Measurements from ENCODE around the gene CCDC182. TPM values are rescaled to one million over a fixed set of nuclear protein-coding genes. Genes with fewer than 3 reads are reported as not detected.

The CCDC182 gene
- total RNA-seq, 1 donor from 2014 or later = not detected

DNA sequence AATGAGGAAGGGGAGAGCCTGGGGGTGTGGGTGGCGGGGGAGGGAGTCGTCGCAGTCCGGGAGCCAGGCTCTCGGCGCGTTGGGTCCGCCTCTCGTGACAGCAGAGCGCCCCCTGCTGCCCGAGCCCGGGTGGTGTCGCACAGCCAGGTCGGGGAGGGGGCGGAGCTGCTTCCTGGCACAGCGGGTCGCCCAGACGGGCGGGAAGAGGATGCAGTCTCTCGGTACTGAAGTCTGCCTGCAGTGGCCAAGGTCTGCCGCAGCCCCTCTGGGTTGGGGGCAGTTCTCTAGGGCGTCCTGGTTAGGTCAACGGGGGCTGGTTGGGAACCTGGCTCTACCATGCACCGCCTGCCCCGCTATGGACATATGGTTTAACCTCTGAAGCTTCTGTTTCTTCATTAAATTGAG lies 38.2 kb upstream of the CCDC182 start:
- peak overlapping the region; percentile 3 for H3K4me3 Mint-ChIP-seq
- H3K27me3 Mint-ChIP-seq (ENCODE audit: low read depth) = peaks cover 18% of the 10 kb centered on the region
- no peaks in the 10 kb centered on the region for H3K4me1 Mint-ChIP-seq
- TF ChIP-seq, protein P1, sequence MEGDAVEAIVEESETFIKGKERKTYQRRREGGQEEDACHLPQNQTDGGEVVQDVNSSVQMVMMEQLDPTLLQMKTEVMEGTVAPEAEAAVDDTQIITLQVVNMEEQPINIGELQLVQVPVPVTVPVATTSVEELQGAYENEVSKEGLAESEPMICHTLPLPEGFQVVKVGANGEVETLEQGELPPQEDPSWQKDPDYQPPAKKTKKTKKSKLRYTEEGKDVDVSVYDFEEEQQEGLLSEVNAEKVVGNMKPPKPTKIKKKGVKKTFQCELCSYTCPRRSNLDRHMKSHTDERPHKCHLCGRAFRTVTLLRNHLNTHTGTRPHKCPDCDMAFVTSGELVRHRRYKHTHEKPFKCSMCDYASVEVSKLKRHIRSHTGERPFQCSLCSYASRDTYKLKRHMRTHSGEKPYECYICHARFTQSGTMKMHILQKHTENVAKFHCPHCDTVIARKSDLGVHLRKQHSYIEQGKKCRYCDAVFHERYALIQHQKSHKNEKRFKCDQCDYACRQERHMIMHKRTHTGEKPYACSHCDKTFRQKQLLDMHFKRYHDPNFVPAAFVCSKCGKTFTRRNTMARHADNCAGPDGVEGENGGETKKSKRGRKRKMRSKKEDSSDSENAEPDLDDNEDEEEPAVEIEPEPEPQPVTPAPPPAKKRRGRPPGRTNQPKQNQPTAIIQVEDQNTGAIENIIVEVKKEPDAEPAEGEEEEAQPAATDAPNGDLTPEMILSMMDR (IDR thresholded peaks at IDR 0.05; ENCODE audit: unreplicated experiment) = peak; percentile 89
- DNase-seq (ENCODE audit: low spot score in 2 of 2, unreplicated experiment in 2 of 2) = peak; percentile 84 to 92
- no peaks in the 10 kb centered on the region for H3K9me3 Mint-ChIP-seq
- H3K27ac Mint-ChIP-seq = no peak overlapping the region
- H3K36me3 Mint-ChIP-seq = no peaks in the 10 kb centered on the region

DNA sequence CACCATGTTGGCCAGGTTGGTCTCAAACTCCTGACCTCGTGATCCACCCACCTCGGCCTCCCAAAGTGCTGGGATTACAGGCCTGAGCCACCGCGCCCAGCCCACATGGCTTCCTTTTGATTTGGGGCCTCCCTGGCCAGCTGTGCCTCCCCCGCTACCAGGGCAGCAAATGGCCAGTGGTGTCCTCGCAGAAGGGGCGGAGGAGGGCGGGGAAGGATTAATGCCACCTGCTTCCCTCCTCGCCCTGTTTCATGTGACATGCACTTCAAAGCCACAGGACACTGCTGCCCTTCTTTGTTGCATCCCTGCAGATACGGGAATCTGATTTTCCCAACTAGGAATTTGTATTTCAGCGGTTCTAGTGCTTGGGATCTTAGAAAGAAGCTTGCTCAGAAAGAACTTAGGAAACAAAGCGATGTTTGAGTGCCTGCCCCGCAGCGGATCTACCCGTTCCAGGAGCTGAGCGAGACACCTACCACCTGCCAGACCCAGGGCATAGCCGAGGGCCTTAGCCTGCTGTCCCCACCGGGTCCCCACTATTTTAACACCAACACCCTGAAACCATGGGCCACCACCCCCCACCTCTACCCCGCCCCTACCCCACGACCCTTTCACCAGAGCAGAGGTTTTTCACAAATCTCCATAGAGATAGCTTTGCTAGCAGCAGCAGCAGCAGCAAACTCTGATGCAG lies 37.7 kb upstream of the CCDC182 start:
- TF ChIP-seq, protein P1 (IDR thresholded peaks at IDR 0.05; ENCODE audit: unreplicated experiment) = no peak
- Mint-ChIP-seq H3K27ac (no peak overlapping the region), H3K36me3 (no peaks in the 10 kb centered on the region), H3K4me3 (no peak overlapping the region), H3K4me1 (no peaks in the 10 kb centered on the region), H3K27me3 (ENCODE audit: low read depth) (peaks cover 13% of the 10 kb centered on the region), H3K9me3 (no peaks in the 10 kb centered on the region)
- no peak for DNase-seq (ENCODE audit: low spot score in 2 of 2, unreplicated experiment in 2 of 2)

DNA sequence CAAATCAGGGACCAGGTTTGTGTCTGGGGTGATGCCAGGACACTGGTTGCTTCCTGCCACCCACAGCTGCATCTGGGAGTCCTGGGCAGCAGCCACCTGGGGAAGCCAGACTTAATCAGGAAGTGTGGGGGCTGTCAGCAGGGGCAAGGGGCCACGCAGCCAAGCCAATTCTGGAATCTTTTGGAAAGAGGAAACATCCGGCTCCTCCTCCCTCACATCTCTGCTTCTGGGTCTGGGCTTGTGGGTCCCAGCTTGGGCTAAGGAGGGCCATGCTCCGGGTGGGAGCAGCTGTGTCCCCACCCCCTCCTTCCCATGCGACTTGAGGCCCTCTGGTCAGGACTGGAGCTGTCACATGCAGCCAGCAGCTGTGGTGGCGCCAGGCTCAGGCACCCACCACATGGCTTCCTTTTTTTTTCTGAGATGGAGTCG lies 37.0 kb upstream of the CCDC182 start:
- Mint-ChIP-seq H3K4me3 (no peak overlapping the region), H3K27ac (no peak overlapping the region), H3K4me1 (no peaks in the 10 kb centered on the region), H3K9me3 (no peaks in the 10 kb centered on the region), H3K27me3 (ENCODE audit: low read depth) (peaks cover 6% of the 10 kb centered on the region), H3K36me3 (no peaks in the 10 kb centered on the region)
- TF ChIP-seq, protein P1 (IDR thresholded peaks at IDR 0.05; ENCODE audit: unreplicated experiment) = no peak
- no peak for DNase-seq (ENCODE audit: low spot score in 2 of 2, unreplicated experiment in 2 of 2)

DNA sequence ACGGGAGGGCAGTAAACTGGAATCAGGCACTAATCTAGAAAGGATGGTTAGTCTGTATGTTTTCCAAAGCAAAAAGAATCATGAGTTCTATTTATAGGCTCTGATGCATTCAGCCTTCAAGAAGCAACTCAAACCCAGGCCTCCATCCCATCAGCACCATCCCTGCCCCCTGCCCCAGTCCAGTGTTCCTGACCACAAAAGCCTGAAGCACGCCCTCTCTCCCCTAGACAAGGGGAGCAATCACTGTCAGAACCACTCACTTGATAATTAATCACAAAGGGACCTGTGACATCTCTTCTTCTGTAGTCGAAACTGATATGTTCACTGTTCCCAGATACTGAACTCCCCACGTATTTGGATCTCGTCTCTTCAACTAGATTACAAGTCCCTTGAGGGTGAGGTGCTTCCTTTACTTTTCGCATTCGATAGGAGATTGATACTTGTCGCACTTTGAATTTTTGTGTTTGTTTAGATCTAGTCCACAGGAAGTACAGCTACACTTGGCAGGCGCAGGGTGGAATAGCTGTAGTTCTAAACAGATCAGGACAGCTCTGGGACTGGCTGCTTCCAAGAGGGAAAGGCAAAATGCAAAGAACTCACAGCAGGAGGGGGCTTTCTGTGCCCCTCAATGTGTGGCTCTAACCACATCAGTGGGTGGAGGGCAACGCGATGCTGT lies 36.4 kb upstream of the CCDC182 start:
- TF ChIP-seq, protein P1 (IDR thresholded peaks at IDR 0.05; ENCODE audit: unreplicated experiment) = no peak
- H3K4me3 Mint-ChIP-seq = no peak overlapping the region
- no peak for DNase-seq (ENCODE audit: low spot score in 2 of 2, unreplicated experiment in 2 of 2)
- no peaks in the 10 kb centered on the region for H3K4me1 Mint-ChIP-seq
- H3K9me3 Mint-ChIP-seq = no peaks in the 10 kb centered on the region
- H3K27ac Mint-ChIP-seq = no peak overlapping the region
- H3K36me3 Mint-ChIP-seq = no peaks in the 10 kb centered on the region
- peaks cover under 1% of the 10 kb centered on the region for H3K27me3 Mint-ChIP-seq (ENCODE audit: low read depth)

DNA sequence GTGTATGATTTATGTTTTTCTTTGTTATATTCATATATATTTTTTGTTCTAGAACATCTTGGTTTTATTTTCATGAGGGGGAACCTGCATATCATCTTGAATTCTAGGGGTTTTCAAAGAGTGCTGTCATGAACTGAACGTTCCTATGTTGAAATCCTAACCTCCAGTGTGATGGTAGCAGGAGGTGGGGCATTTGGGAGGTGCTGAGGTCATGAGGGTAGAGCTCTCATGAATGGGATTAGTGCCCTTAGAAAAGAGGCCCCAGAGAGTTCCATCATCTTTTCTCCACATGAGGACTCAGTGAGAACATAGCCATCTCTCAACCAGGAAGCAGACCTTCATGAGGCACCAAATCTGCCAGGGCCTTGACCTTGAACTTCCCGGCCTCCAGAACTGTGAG lies 34.6 kb upstream of the CCDC182 start:
- H3K27me3 Mint-ChIP-seq (ENCODE audit: low read depth) = peaks cover 4% of the 10 kb centered on the region
- H3K4me3 Mint-ChIP-seq = no peak overlapping the region
- no peaks in the 10 kb centered on the region for H3K9me3 Mint-ChIP-seq
- no peaks in the 10 kb centered on the region for H3K36me3 Mint-ChIP-seq
- DNase-seq (ENCODE audit: low spot score in 2 of 2, unreplicated experiment in 2 of 2) = no peak
- H3K27ac Mint-ChIP-seq = no peak overlapping the region
- no peaks in the 10 kb centered on the region for H3K4me1 Mint-ChIP-seq
- TF ChIP-seq, protein P1 (IDR thresholded peaks at IDR 0.05; ENCODE audit: unreplicated experiment) = no peak

All from mesothelial cell of epicardium (in vitro differentiated cells).